GM12872 (cell line): ENCODE results near the gene AQP12A.

Source experiments
- TF ChIP-seq, protein P1 (sequence below): IDR thresholded peaks from 3 replicates; pipeline ENCODE4 v1.5.1; 2011; ENCODE audit warnings: low read depth, mild to moderate bottlenecking, low read length, moderate library complexity; ENCODE audit not compliant: insufficient read depth

AQP12A gene

DNA sequence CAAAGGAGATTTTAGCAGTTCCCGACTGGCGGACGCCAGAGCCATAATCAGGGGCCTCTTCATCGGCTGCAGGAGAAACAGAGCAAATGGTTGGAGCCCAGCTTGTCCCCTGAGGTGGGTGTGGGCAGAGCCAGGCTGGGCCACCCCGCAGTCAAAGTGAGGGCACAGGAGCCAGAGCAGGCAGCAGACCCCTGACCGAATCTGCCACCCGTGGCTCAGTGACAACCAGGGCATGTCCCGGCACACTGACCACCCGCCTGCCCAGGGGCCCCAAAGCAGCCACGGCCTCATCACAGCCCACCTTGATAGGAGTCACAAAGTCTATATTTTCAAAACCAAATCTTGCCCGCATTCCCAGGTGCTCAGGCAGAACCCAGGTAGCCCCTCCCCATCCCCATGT, 55.6 kb downstream of the AQP12A start:
- TF ChIP-seq, protein P1, sequence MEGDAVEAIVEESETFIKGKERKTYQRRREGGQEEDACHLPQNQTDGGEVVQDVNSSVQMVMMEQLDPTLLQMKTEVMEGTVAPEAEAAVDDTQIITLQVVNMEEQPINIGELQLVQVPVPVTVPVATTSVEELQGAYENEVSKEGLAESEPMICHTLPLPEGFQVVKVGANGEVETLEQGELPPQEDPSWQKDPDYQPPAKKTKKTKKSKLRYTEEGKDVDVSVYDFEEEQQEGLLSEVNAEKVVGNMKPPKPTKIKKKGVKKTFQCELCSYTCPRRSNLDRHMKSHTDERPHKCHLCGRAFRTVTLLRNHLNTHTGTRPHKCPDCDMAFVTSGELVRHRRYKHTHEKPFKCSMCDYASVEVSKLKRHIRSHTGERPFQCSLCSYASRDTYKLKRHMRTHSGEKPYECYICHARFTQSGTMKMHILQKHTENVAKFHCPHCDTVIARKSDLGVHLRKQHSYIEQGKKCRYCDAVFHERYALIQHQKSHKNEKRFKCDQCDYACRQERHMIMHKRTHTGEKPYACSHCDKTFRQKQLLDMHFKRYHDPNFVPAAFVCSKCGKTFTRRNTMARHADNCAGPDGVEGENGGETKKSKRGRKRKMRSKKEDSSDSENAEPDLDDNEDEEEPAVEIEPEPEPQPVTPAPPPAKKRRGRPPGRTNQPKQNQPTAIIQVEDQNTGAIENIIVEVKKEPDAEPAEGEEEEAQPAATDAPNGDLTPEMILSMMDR, result no peak
